NCI-H1105 treated with DMSO at 0.1 percent for 48 hours (cell line): Measurements from ENCODE around the gene SRPRA.
"Not testable (repeated sequence)": the region's sequence is repeated elsewhere in the genome, so short reads cannot be mapped to it uniquely, and the experiment has no call there.

Experiments used
- DNase-seq: peaks from one replicate; lab custom pipeline; 2025; lab: John Stamatoyannopoulos, UW

The SRPRA gene, protein sequence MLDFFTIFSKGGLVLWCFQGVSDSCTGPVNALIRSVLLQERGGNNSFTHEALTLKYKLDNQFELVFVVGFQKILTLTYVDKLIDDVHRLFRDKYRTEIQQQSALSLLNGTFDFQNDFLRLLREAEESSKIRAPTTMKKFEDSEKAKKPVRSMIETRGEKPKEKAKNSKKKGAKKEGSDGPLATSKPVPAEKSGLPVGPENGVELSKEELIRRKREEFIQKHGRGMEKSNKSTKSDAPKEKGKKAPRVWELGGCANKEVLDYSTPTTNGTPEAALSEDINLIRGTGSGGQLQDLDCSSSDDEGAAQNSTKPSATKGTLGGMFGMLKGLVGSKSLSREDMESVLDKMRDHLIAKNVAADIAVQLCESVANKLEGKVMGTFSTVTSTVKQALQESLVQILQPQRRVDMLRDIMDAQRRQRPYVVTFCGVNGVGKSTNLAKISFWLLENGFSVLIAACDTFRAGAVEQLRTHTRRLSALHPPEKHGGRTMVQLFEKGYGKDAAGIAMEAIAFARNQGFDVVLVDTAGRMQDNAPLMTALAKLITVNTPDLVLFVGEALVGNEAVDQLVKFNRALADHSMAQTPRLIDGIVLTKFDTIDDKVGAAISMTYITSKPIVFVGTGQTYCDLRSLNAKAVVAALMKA

GRCh38 chr11:126268708-126269579 lies at the start of gene SRPRA, which contains the start of gene FOXRED1:
SRPRA (minus strand) TSS chr11:126268895; CDS start chr11:126268804, 91 bp downstream.
FOXRED1 (plus strand) TSS chr11:126269154; CDS start chr11:126269207, 53 bp downstream.
- peak; percentile 100 for DNase-seq

DNA sequence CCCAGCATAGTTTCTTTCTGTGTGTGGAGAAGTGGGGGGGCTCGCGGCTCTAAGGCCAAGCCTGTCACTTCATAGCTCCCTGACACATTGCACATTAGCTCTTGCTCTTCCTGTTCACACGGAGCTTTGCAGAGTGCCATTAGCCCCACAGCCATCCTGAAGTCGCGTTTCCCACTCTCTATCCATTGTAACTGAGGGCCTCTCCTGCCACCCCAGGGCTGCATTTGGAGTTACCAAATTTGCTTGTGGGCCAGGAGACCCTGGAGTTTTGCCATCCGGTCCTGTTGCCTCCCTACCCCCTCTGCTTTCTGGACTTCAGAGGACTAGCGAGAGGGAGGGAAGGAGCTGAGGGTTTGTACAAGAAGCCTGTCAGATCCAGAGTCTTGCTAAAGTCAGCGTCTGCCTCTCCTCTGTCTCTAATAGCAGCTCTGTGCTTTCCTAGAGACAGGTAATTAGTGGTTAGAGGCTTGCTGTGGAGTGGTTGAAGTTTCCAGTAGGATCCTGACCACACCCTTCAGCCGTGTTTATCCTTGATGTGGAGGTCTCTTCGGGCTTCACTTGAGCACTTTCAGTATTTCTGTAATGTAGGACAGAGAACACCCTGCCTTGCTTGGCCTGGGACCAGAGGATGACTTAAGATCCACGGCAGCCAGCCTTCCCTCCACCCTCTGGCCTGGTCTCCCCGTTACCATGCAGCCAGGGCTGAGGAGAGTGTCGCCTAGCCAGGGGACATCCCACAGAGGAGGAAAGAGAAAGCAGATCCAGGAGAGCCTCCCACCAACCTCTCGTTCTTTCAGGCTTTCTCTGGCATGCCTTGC lies 49.3 kb upstream of the SRPRA start:
- no peak for DNase-seq

GRCh38 chr11:126317432-126317755 lies 48.7 kb upstream of the SRPRA start:
- no peak for DNase-seq

DNA sequence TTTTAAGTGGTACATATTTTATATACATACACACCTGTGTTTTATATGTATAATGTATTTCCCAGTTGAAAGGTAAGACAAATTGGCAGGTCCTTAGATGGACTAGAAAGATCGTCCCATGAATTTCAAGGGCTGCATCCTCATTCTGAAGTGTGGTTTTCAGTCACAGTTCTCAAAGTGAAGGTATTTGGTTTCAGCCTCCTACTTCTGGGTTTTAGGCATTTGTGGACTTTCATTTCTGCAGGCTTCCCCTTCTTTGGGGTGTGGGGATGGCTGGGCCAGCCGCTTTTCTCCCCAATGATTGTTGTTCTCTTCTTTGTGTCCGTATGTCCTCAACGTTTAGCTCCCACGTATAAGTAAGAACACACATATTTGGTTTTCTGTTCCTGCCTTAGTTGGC lies 45.1 kb upstream of the SRPRA start:
- DNase-seq = no peak

DNA sequence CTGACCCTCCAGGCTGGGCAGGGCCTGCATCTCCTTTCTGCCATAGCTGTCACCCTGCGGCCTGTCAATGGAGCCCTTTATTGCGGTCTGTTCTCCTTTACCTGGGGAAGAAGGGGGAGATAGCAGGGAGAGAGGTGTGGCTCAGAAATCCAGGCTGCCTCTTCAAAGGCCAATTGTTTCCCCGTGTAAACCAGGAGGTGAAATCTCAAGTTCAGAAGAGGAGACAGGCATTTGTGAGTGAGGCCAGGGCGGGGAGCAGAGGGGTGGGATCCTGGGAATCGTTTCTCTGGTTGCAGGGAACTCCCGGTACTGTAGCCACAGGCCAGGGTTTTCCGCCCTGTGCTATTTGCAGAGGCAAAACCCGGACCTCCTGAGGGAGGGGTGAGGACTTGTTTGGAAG lies 44.3 kb upstream of the SRPRA start:
- no peak for DNase-seq

GRCh38 chr11:126311401-126312291 lies 43.0 kb upstream of the SRPRA start:
- DNase-seq = no peak

GRCh38 chr11:126310992-126311310 lies 42.3 kb upstream of the SRPRA start:
- DNase-seq = no peak

DNA sequence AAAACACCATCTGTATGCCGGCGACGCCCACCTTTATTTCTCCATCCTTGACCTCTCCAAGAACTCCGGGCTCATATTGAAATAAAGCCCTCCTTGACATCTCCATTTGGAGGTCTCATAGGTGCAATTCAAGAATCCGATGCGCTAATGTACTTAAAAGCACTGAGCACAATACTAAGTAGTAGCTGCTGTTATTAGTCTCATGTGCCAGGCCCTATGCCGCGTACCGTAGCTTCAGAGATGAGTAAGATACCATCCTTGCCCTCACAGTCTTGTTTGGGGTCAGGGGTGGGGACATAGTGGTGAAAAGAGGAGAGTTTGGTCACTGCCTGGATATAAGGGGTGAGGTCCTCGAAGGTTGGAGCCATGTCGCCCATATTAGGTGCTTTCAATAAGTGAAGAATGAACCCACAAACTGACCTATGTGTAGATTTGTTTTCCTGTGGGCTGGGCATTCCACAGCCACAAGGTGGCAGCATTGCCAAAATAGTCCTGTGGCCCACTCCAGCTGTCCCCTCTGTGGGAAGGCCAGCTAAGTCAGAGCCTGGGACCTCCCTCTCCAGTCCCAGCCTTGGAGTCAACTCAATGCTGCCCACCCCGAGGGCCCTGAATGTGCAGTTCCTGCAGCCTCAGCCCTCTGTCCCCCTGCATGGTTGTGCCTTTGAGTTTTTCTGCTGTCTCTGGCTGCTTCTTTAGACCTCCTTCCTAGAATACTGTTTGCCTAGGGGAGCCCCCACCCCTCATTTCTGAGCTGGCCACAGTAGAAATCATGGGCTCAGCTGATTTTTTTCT lies 41.7 kb upstream of the SRPRA start:
- peak; percentile 70 for DNase-seq

DNA sequence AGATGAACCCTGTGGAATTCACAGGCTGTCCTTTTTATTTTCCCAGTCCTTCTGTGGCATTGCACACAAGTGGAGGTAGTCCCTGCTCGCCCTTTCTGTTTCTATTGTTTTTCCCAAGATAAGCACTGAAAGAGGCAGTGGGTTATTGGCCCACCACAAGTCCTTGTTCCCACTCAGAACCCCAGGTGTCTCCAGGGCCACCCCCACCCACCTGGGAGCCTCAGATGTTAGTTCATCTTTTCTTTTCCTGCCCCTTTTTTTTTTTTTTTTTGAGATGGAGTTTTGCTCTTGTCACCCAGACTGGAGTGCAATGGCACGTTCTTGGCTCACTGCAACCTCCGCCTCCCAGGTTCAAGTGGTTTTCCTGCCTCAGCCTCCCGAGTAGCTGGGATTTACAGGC lies 40.1 kb upstream of the SRPRA start:
- not testable (repeated sequence) for DNase-seq

GRCh38 chr11:126308271-126308671 lies 39.6 kb upstream of the SRPRA start:
- no peak for DNase-seq

DNA sequence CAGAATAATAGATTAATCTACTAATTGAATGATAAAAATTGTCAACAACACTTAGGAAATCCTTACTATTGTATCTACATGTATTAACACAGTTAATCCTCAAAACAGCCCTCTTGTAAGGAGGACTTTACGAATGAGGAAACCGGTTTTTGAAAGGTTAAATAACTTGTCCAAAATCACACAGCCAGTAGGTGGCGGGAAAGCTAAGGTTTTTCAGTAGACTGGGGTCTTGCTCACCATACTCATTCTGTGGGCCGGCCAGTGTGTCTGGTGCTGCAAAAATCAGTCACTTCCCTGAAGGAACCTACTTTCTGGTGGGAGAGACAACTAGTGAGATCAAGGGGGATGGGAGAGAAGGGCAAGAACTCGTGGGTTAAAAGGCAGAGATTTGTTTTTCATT lies 39.0 kb upstream of the SRPRA start:
- DNase-seq = peak; percentile 38

GRCh38 chr11:126305699-126306098 lies 37.0 kb upstream of the SRPRA start:
- DNase-seq = no peak

DNA sequence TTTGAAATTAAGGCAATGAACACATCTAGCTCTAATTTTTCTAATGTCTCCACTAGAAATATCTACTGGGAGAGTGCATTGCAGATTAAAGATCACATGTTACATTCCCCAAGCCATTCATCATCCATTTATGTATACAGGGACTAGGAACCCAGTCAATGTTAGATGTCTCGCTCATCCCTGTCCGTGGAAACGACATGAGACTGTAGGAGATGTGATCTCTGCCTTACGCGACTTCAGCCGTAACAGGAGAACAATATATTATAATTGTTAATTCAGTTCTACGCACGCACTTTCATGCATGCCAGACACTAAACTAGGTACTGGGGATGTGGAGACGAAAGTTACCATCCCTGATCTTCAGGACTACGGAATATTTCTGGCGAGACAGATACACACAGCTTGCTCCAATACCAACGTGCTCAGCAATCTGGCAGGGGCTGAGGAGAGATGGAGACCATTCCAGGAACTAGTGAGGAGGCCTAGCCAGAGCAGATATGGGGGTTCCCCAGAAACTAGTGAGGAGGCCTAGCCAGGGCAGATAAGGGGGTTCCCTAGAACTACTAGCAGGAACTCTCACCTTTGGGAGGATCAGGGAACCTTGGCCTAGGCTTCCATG lies 35.9 kb upstream of the SRPRA start:
- DNase-seq = no peak

GRCh38 chr11:126303623-126304456 lies 35.1 kb upstream of the SRPRA start, which contains the start of gene DCPS:
DCPS (plus strand) TSS chr11:126304060; CDS start chr11:126304081, 21 bp downstream.
- DNase-seq = peak; percentile 98

GRCh38 chr11:126297004-126297403 lies 28.3 kb upstream of the SRPRA start:
- DNase-seq = no peak

- no peak for DNase-seq
These were observed 25.0 kb upstream of the SRPRA start for GRCh38 chr11:126293726-126294125.

DNA sequence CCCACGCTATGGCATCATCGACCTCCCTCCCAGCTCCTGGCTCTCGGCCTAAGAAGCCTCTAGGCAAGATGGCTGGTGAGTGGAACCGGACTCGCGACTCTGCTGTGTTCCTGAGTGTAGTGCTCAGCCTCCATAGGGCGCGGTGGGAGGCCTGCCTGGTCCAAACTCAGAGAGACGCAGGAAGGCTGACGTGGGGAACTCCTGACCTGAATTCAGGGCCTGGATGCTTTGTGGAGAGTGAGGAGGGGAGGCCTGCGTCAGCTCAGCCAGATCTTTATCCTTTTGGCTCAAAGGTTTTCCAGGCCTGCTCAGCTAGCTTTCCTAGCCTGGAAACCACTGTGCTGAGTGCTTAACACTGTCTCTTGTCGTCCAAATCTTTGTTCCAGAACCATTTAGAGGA lies 22.2 kb upstream of the SRPRA start:
- no peak for DNase-seq

DNA sequence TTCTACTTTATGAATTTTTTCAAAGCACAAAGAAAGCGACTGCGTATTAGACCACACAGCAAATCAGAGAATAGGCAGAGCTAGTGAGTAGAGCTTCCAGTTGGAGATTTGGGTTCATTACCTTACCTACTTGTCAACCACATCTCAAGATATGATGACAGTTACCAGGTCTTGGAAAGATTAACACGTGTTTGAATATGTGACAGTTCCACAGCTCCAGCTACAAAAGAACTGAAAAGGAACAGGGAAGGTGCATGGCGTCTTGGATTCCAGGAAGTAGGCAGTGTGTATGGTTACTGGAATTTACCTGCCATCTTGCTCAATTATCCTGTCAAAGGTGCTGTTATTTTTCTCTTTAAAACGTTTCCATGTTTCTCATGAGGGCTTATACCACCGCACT lies 19.5 kb upstream of the SRPRA start:
- no peak for DNase-seq

- peak; percentile 89 for DNase-seq
These were observed 16.1 kb upstream of the SRPRA start for GRCh38 chr11:126284829-126285228.
